ENCODE results near the gene ETF1.

DNA sequence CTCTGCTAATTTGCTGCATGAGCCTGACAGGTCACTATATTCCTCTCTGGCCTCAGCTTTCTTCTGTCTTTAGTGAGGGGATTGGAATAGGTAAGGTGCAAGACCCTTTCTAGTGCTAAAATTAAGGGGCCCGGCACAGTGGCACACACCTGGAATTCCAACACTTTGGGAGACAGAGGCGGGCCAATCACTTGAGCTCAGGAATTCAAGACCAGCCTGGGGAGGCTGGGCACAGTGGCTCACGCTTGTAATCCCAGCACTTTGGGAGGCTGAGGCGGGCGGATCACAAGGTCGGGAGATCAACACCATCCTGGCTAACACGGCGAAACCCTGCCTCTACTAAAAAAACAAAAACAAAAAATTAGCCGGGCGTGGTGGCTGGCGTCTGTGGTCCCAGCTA lies 40.5 kb downstream of the ETF1 start:
- TF ChIP-seq, protein P1, sequence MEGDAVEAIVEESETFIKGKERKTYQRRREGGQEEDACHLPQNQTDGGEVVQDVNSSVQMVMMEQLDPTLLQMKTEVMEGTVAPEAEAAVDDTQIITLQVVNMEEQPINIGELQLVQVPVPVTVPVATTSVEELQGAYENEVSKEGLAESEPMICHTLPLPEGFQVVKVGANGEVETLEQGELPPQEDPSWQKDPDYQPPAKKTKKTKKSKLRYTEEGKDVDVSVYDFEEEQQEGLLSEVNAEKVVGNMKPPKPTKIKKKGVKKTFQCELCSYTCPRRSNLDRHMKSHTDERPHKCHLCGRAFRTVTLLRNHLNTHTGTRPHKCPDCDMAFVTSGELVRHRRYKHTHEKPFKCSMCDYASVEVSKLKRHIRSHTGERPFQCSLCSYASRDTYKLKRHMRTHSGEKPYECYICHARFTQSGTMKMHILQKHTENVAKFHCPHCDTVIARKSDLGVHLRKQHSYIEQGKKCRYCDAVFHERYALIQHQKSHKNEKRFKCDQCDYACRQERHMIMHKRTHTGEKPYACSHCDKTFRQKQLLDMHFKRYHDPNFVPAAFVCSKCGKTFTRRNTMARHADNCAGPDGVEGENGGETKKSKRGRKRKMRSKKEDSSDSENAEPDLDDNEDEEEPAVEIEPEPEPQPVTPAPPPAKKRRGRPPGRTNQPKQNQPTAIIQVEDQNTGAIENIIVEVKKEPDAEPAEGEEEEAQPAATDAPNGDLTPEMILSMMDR (IDR thresholded peaks at IDR 0.05) = no peak
- TF ChIP-seq POLR2A (IDR thresholded peaks at IDR 0.05) = no peak
